Mammary epithelial cell (primary cell): ENCODE data around the gene PPM1L.

ENCODE experiments used
- EZH2 ChIP-seq: IDR thresholded peaks from 2 replicates; pipeline ENCODE4 v1.6.1; 2012; ENCODE audit warnings: low read length, inconsistent platforms, borderline replicate concordance
- TF ChIP-seq, protein P1 (sequence below), 2 donors: IDR thresholded peaks in 1 of 2; conservative IDR thresholded peaks in 1 of 2; 2 replicates each; pipeline ENCODE4 v1.5.1; 2011 to 2012; ENCODE audit warnings: inconsistent platforms in 2 of 2, low read length in 2 of 2, mild to moderate bottlenecking in 2 of 2, control low read depth in 1 of 2, low read depth in 1 of 2; ENCODE audit not compliant: insufficient read depth in 1 of 2; ENCODE audit errors: extremely low read depth in 1 of 2

DNA sequence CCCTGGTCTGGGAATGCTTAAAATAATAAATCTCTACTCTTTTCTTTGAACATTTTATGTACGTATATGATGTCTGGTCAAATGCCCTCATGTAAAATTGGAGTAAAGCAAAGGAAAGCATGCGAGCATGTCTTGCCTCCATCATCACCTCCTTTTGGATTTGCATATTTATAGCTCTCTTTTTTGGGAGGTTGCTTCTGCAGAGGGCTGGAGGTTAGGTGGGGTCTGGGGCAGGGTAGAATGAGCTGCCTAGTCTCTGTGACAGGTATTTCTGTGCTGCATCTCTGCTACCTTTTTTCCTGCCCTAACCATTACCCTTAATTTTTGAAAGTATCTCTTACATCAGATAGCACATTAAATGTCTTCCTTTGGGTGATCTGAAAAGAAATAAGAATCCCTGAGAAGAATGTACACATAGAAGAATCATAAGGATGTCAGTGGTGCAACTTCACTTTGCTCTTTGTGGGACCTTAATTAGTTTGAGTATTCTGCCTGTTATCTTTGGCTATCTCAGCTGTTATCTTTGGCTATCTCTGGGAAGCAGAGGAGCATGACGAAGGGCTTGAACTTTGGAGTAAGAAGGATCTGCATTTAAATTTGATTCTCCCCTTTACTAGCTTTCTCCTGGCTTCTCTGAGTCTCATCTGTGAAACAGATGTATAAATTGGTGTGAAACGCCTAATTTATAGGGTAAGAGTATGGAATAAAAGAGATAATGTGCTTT is 40.2 kb downstream of the PPM1L start:
- TF ChIP-seq, protein P1, sequence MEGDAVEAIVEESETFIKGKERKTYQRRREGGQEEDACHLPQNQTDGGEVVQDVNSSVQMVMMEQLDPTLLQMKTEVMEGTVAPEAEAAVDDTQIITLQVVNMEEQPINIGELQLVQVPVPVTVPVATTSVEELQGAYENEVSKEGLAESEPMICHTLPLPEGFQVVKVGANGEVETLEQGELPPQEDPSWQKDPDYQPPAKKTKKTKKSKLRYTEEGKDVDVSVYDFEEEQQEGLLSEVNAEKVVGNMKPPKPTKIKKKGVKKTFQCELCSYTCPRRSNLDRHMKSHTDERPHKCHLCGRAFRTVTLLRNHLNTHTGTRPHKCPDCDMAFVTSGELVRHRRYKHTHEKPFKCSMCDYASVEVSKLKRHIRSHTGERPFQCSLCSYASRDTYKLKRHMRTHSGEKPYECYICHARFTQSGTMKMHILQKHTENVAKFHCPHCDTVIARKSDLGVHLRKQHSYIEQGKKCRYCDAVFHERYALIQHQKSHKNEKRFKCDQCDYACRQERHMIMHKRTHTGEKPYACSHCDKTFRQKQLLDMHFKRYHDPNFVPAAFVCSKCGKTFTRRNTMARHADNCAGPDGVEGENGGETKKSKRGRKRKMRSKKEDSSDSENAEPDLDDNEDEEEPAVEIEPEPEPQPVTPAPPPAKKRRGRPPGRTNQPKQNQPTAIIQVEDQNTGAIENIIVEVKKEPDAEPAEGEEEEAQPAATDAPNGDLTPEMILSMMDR (conservative IDR thresholded peaks at IDR 0.05 in 1 of 2, IDR thresholded peaks at IDR 0.05 in 1 of 2; ENCODE audit: extremely low read depth in 1 of 2, insufficient read depth in 1 of 2, low read depth in 1 of 2, low read length in 2 of 2), result no peak
- TF ChIP-seq EZH2, result no peak
